ENCODE data around the gene FRMD3. TPM values are rescaled to one million over a fixed set of nuclear protein-coding genes. Genes with fewer than 3 reads are reported as not detected.

Gene FRMD3
- total RNA-seq, 1 experiment from 2014 or later = 1.9 TPM

- Histone ChIP-seq H3K27ac (no peak overlapping the region), H3K4me3 (no peak overlapping the region), H3K27me3 (ENCODE audit: insufficient read depth, low read depth) (no peaks in the 10 kb centered on the region), H3K4me2 (0 out of 2 replicates have a peak overlapping the region, but pooled peaks have one; percentile 33), H4K20me1 (ENCODE audit: insufficient read depth) (no peaks in the 10 kb centered on the region), H3K9me2 (ENCODE audit: insufficient read depth) (0 out of 2 replicates have a peak, but pooled peaks cover 3% of the 10 kb centered on the region), H3K79me2 (ENCODE audit: low read depth) (no peaks in the 10 kb centered on the region), H3K4me1 (replicated peaks; ENCODE audit: insufficient read depth) (peaks cover 13% of the 10 kb centered on the region), H3F3A (ENCODE audit: insufficient read depth, low read depth) (0 out of 2 replicates have a peak, but pooled peaks cover 10% of the 10 kb centered on the region), H3K9me3 (ENCODE audit: insufficient read depth, low read depth) (no peaks in the 10 kb centered on the region), H3K36me3 (ENCODE audit: low read depth) (no peaks in the 10 kb centered on the region), H2AFZ (no peak overlapping the region)
- POLR2A ChIA-PET (ENCODE audit: unreplicated experiment) = no interaction called here
- no peak for TF ChIP-seq EZH2 (IDR thresholded peaks at IDR 0.05; ENCODE audit: low read depth)
- TF ChIP-seq CTCF (conservative IDR thresholded peaks at IDR 0.05) = no peak
- CTCF ChIA-PET = no interaction called here
- intact Hi-C loops (cut with micrococcal nuclease; ENCODE audit: unreplicated experiment) = no loop called here
- DNase-seq = no peak
- BruUV-seq (replicated peaks) = no TSS peak
These were observed 257.4 kb downstream of the FRMD3 start for GRCh38 chr9:83280790-83281189.

GRCh38 chr9:83280268-83280667 is 257.9 kb downstream of the FRMD3 start:
- H3K4me2 ChIP-seq = no peak overlapping the region
- POLR2A ChIA-PET (ENCODE audit: unreplicated experiment) = no interaction called here
- H3K27me3 ChIP-seq (ENCODE audit: insufficient read depth, low read depth) = no peaks in the 10 kb centered on the region
- TF ChIP-seq CTCF (conservative IDR thresholded peaks at IDR 0.05) (no peak), EZH2 (IDR thresholded peaks at IDR 0.05; ENCODE audit: low read depth) (no peak)
- intact Hi-C loops (cut with micrococcal nuclease; ENCODE audit: unreplicated experiment) = no loop called here
- no peak overlapping the region for H3K27ac ChIP-seq
- no peak overlapping the region for H2AFZ ChIP-seq
- H4K20me1 ChIP-seq (ENCODE audit: insufficient read depth) = no peaks in the 10 kb centered on the region
- H3K4me1 ChIP-seq (replicated peaks; ENCODE audit: insufficient read depth) = peaks cover 13% of the 10 kb centered on the region
- no peaks in the 10 kb centered on the region for H3K9me3 ChIP-seq (ENCODE audit: insufficient read depth, low read depth)
- 0 out of 2 replicates have a peak, but pooled peaks cover 3% of the 10 kb centered on the region for H3K9me2 ChIP-seq (ENCODE audit: insufficient read depth)
- CTCF ChIA-PET = no interaction called here
- 0 out of 2 replicates have a peak, but pooled peaks cover 10% of the 10 kb centered on the region for H3F3A ChIP-seq (ENCODE audit: insufficient read depth, low read depth)
- no peaks in the 10 kb centered on the region for H3K79me2 ChIP-seq (ENCODE audit: low read depth)
- DNase-seq = no peak
- no peak overlapping the region for H3K4me3 ChIP-seq
- BruUV-seq (replicated peaks) = no TSS peak
- H3K36me3 ChIP-seq (ENCODE audit: low read depth) = no peaks in the 10 kb centered on the region

- POLR2A ChIA-PET (ENCODE audit: unreplicated experiment) = no interaction called here
- Histone ChIP-seq H3K27ac (no peak overlapping the region), H3K9me3 (ENCODE audit: insufficient read depth, low read depth) (no peaks in the 10 kb centered on the region), H2AFZ (no peak overlapping the region), H3K27me3 (ENCODE audit: insufficient read depth, low read depth) (no peaks in the 10 kb centered on the region), H4K20me1 (ENCODE audit: insufficient read depth) (no peaks in the 10 kb centered on the region), H3K4me1 (replicated peaks; ENCODE audit: insufficient read depth) (no peaks in the 10 kb centered on the region), H3K79me2 (ENCODE audit: low read depth) (no peaks in the 10 kb centered on the region), H3K4me2 (no peak overlapping the region), H3K4me3 (no peak overlapping the region), H3K9me2 (ENCODE audit: insufficient read depth) (0 out of 2 replicates have a peak, but pooled peaks cover 3% of the 10 kb centered on the region), H3F3A (ENCODE audit: insufficient read depth, low read depth) (no peaks in the 10 kb centered on the region), H3K36me3 (ENCODE audit: low read depth) (no peaks in the 10 kb centered on the region)
- CTCF ChIA-PET = no interaction called here
- no peak for TF ChIP-seq CTCF (conservative IDR thresholded peaks at IDR 0.05)
- TF ChIP-seq EZH2 (IDR thresholded peaks at IDR 0.05; ENCODE audit: low read depth) = no peak
- intact Hi-C loops (cut with micrococcal nuclease; ENCODE audit: unreplicated experiment) = no loop called here
- BruUV-seq (replicated peaks) = no TSS peak
- DNase-seq = no peak
These were observed 263.4 kb downstream of the FRMD3 start for GRCh38 chr9:83274787-83275186.
